ENCODE data around the gene KLHL3. TPM values are rescaled to one million over a fixed set of nuclear protein-coding genes. Genes with fewer than 3 reads are reported as not detected.

The KLHL3 gene
- total RNA-seq, 1 donor from 2014 or later, result 11.8 TPM

DNA sequence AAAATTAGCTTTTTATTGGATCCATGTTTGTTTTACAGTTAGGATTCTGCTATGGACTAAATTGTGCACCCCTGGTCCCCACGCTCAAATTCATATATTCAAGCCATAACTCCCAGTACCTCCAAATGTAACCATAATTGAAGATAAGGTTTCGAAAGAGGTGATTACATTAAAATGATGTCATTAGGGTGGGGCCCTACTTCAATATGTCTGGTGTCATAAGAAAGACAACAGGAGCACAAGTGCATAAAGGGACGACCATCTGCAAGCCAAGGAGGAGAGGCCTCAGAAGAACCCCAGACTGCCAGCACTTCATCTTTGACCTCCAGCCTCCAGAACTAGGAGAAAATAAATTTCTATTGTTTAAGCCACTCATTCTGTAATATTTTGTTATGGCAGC lies 25.7 kb upstream of the KLHL3 start:
- peaks cover 5% of the 10 kb centered on the region for H3K27me3 Mint-ChIP-seq (ENCODE audit: low read depth)
- H3K36me3 Mint-ChIP-seq (ENCODE audit: low read depth), result peaks cover 2% of the 10 kb centered on the region
- TF ChIP-seq, protein P1, sequence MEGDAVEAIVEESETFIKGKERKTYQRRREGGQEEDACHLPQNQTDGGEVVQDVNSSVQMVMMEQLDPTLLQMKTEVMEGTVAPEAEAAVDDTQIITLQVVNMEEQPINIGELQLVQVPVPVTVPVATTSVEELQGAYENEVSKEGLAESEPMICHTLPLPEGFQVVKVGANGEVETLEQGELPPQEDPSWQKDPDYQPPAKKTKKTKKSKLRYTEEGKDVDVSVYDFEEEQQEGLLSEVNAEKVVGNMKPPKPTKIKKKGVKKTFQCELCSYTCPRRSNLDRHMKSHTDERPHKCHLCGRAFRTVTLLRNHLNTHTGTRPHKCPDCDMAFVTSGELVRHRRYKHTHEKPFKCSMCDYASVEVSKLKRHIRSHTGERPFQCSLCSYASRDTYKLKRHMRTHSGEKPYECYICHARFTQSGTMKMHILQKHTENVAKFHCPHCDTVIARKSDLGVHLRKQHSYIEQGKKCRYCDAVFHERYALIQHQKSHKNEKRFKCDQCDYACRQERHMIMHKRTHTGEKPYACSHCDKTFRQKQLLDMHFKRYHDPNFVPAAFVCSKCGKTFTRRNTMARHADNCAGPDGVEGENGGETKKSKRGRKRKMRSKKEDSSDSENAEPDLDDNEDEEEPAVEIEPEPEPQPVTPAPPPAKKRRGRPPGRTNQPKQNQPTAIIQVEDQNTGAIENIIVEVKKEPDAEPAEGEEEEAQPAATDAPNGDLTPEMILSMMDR (conservative IDR thresholded peaks at IDR 0.05), result no peak
- H3K4me1 Mint-ChIP-seq, result no peaks in the 10 kb centered on the region
- H3K9me3 Mint-ChIP-seq, result no peaks in the 10 kb centered on the region
- no peak overlapping the region for H3K27ac Mint-ChIP-seq (ENCODE audit: unreplicated experiment)
- H3K4me3 Mint-ChIP-seq, result no peak overlapping the region
- DNase-seq (ENCODE audit: low read depth, low spot score), result no peak

DNA sequence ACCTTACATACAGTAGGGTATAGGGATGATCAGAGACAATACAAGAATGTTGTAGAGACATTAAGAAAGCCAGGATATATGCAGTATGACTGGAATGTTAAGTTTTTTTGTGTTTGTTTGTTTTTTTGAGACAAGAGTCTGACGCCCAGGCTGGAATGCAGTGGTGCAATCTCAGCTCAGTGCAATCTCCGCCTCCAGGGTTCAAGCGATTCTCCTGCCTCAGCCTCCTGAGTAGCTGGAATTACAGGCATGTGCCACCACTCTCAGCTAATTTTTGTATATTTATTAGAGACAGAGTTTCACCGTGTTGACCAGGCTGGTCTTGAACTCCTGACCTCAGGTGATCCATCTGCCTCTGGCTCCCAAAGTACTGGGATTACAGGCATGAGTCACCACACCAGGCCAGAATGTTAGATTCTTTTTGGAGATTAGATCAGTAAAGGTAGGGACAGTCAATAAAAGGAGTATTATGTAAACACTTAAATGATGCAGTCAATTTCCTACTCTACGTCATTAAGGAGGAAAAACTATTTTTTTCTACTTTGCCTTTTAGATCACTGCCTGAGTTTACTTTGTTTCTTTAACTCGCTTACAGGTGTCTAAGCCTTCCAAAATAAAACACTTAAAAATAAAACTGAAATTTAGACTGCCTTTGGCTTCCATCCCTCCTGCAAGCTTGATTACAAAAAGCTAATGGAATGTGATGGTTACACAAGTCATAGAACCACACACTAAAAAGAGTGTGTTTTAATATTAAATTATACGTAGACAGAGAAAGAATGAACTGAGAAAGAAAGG lies 25.0 kb upstream of the KLHL3 start:
- H3K4me3 Mint-ChIP-seq, result no peak overlapping the region
- TF ChIP-seq, protein P1 (conservative IDR thresholded peaks at IDR 0.05), result no peak
- peaks cover 11% of the 10 kb centered on the region for H3K27me3 Mint-ChIP-seq (ENCODE audit: low read depth)
- H3K4me1 Mint-ChIP-seq, result no peaks in the 10 kb centered on the region
- no peak overlapping the region for H3K27ac Mint-ChIP-seq (ENCODE audit: unreplicated experiment)
- H3K9me3 Mint-ChIP-seq, result no peaks in the 10 kb centered on the region
- peaks cover 2% of the 10 kb centered on the region for H3K36me3 Mint-ChIP-seq (ENCODE audit: low read depth)
- DNase-seq (ENCODE audit: low read depth, low spot score), result no peak

DNA sequence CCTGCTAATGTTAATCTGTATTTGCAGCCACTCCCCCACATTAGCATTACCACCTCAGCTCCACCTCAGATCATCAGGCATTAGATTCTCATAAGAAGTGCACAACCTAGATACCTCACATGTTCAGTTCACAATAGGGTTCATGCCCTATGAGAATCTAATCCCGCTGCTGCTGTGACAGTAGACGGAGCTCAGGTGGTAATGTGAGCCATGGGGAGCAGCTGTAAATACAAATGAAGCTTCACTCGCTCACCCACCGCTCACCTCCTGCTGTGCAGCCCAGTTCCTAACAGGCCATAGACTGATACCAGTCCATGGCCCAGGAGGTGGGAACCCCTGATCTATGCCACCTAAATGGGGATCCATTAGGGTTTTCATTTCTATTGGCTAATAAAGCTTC lies 24.4 kb upstream of the KLHL3 start:
- H3K27me3 Mint-ChIP-seq (ENCODE audit: low read depth), result peaks cover 11% of the 10 kb centered on the region
- TF ChIP-seq, protein P1 (conservative IDR thresholded peaks at IDR 0.05), result no peak
- no peaks in the 10 kb centered on the region for H3K9me3 Mint-ChIP-seq
- H3K4me1 Mint-ChIP-seq, result peaks cover under 1% of the 10 kb centered on the region
- DNase-seq (ENCODE audit: low read depth, low spot score), result no peak
- H3K36me3 Mint-ChIP-seq (ENCODE audit: low read depth), result peaks cover under 1% of the 10 kb centered on the region
- H3K27ac Mint-ChIP-seq (ENCODE audit: unreplicated experiment), result no peak overlapping the region
- H3K4me3 Mint-ChIP-seq, result no peak overlapping the region

DNA sequence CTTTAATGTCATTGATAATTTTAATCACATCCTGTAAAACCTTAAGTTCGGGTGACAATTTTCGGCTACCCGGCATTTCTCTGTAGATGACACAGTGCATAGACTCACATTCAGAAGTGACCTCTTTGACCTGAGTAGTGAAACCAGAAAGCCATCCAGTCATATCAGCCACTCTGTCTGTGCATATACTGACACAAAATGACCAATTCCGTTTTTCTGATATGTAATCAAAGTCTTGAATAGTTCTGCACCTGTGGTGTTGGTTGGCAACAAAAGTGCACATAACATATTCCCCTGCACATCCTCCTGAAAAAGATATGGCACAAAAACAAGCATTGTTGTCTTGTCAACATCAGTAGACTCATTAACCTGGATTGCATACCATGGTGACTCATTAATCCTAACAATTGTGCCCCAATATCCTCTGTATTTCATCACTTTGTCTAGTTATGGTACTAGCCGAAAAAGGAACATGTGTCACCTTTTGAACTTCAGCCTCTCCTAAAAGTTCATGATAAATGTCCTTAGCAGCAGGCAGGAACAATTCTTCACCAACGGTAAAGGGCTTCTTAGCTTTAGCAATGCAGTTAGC lies 22.9 kb upstream of the KLHL3 start:
- Mint-ChIP-seq H3K4me3 (no peak overlapping the region), H3K4me1 (peaks cover 10% of the 10 kb centered on the region), H3K27ac (ENCODE audit: unreplicated experiment) (no peak overlapping the region), H3K27me3 (ENCODE audit: low read depth) (peaks cover 15% of the 10 kb centered on the region), H3K9me3 (peaks cover 3% of the 10 kb centered on the region), H3K36me3 (ENCODE audit: low read depth) (no peaks in the 10 kb centered on the region)
- DNase-seq (ENCODE audit: low read depth, low spot score), result no peak
- TF ChIP-seq, protein P1 (conservative IDR thresholded peaks at IDR 0.05), result no peak

DNA sequence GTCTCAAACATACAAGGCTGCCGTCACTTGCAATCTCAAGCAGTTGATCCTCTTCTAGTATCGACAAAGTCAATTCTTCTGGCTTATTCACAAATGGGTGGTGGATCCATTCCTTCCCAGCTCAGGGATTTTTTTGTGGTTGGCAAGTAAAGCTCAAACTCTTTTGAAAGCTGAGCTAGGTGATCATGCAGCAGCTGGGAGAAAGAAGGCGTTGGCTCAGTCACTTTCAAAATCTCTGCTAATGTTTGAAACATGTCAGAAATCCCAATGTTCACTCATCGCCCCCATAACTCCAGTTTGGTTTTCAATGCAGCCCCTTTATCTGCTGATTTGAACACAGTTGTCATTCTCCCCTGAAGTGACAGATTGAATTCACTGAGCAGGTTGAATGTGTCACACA lies 22.2 kb upstream of the KLHL3 start:
- Mint-ChIP-seq H3K27me3 (ENCODE audit: low read depth) (peaks cover 15% of the 10 kb centered on the region), H3K9me3 (peaks cover 3% of the 10 kb centered on the region), H3K4me1 (peaks cover 10% of the 10 kb centered on the region), H3K4me3 (peak overlapping the region; percentile 67), H3K36me3 (ENCODE audit: low read depth) (peaks cover under 1% of the 10 kb centered on the region), H3K27ac (ENCODE audit: unreplicated experiment) (no peak overlapping the region)
- DNase-seq (ENCODE audit: low read depth, low spot score), result no peak
- TF ChIP-seq, protein P1 (conservative IDR thresholded peaks at IDR 0.05), result no peak

Measured in neural crest cell (in vitro differentiated cells).